K562 (cell line): ENCODE results near the gene JPH3. TPM values are rescaled to one million over a fixed set of nuclear protein-coding genes. Genes with fewer than 3 reads are reported as not detected.

Experiments
- EGR1 ChIP-seq: fragments of 450-650 bp; conservative IDR thresholded peaks from 2 replicates; pipeline ENCODE4 v1.6.1; 2017; ENCODE audit warnings: mild to moderate bottlenecking
- FOS ChIP-seq: IDR thresholded peaks from 3 replicates; pipeline ENCODE4 v1.6.1; 2011; ENCODE audit not compliant: insufficient read length; ENCODE audit errors: extremely low read depth
- HCFC1 ChIP-seq: IDR thresholded peaks from 2 replicates; pipeline ENCODE4 v1.6.1; 2012; ENCODE audit warnings: low read depth, low read length, improper control_type of control experiment
- HNRNPH1 ChIP-seq: fragments of 200-400 bp; formaldehyde crosslinking; optimal IDR thresholded peaks from 2 replicates; pipeline ENCODE3; 2017; ENCODE audit warnings: low read depth, mild to moderate bottlenecking, low read length, moderate library complexity
- KAT7 ChIP-seq: sonication (generic); formaldehyde crosslinking; IDR thresholded peaks from 2 replicates; pipeline ENCODE4 v1.8.0; 2022; ENCODE audit warnings: missing genetic modification reagents, mild to moderate bottlenecking, borderline replicate concordance
- PHB2 ChIP-seq: fragments of 450-650 bp; IDR thresholded peaks from 2 replicates; pipeline ENCODE4 v1.6.1; 2017; ENCODE audit warnings: low read depth
- RAD21 ChIP-seq, 2 experiments: fragments of 250-450 bp in 1 of 2; fragments of 450-650 bp in 1 of 2; sonication (Bioruptor Pico) in 1 of 2; formaldehyde crosslinking in 1 of 2; IDR thresholded peaks in 1 of 2; conservative IDR thresholded peaks in 1 of 2; 2 replicates each; pipeline versions ENCODE4 v1.4.0 to v1.8.0; 2020 to 2022; ENCODE audit warnings: mild to moderate bottlenecking in 2 of 2, moderate library complexity in 1 of 2
- RBBP5 ChIP-seq: fragments of 200-600 bp; sonication (generic); IDR thresholded peaks from 2 replicates; pipeline ENCODE4 v1.6.1; 2012; ENCODE audit warnings: borderline replicate concordance, mild to moderate bottlenecking, low read length, control low read depth, inconsistent platforms; ENCODE audit not compliant: insufficient read depth, poor library complexity, severe bottlenecking
- SREBF1 ChIP-seq: fragments of 150-350 bp; IDR thresholded peaks from 2 replicates; pipeline ENCODE4 v1.6.1; 2014; ENCODE audit warnings: antibody characterized with exemption, low read depth, low read length, borderline replicate concordance
- SRF ChIP-seq, 2 experiments: fragments of 250-450, 450-650 bp in 1 of 2; sonication (Bioruptor Pico) in 1 of 2; sonication (generic) in 1 of 2; formaldehyde crosslinking; IDR thresholded peaks; 2 replicates each; pipeline versions ENCODE4 v1.5.0 to v1.5.1; 2020 to 2022; ENCODE audit warnings: mild to moderate bottlenecking in 1 of 2, missing genetic modification reagents in 1 of 2
- ZC3H4 ChIP-seq: sonication (generic); formaldehyde crosslinking; IDR thresholded peaks from 2 replicates; pipeline ENCODE4 v1.9.0; 2021; ENCODE audit warnings: missing genetic modification reagents, borderline replicate concordance
- ZNF134 ChIP-seq: fragments of 250-450 bp; sonication (Bioruptor Pico); conservative IDR thresholded peaks from 2 replicates; pipeline ENCODE4 v1.4.0; 2020
- ZNF174 ChIP-seq: fragments of 250-450 bp; sonication (Bioruptor Pico); IDR thresholded peaks from 2 replicates; pipeline ENCODE4 v1.4.0; 2020; ENCODE audit warnings: mild to moderate bottlenecking
- ZNF561 ChIP-seq: fragments of 450-650 bp; formaldehyde crosslinking; conservative IDR thresholded peaks from 2 replicates; pipeline ENCODE4 v1.4.0; 2020; ENCODE audit warnings: mild to moderate bottlenecking, moderate library complexity
- polyA plus RNA-seq, 8 experiments: library from polyadenylated mRNA; depleted of rRNA in 4 of 8; stranded (reverse) in 5 of 8; unstranded in 3 of 8; fragments of >200 nt; fragmentation: Nextera tagmentation in 2 of 8; fragmentation: Illumina TruSeq in 1 of 8; extraction: Ambion mirVana in 2 of 8; extraction: Trizol in 1 of 8; gene quantifications; 2 replicates each; pipeline versions ENCODE4 v1.2.1 to v1.2.3, GENCODE V29; 2011 to 2014; ENCODE audit warnings: inconsistent platforms in 1 of 8, missing spikeins in 1 of 8
- total RNA-seq, 7 experiments: library from RNA; depleted of rRNA in 6 of 7; stranded (reverse); fragments of >200 nt in 6 of 7; fragmentation: Illumina TruSeq in 2 of 7; extraction: Trizol in 2 of 7; gene quantifications; 2 replicates each; pipeline versions ENCODE4 v1.2.1 to v1.2.3, GENCODE V29; 2011 to 2021; ENCODE audit warnings: low replicate concordance in 1 of 7
- TF ChIP-seq, protein P1 (sequence below): fragments of 450-650 bp; IDR thresholded peaks from 2 replicates; pipeline ENCODE4 v1.6.1; 2017; ENCODE audit warnings: antibody characterized with exemption, mild to moderate bottlenecking
- TF ChIP-seq, protein P2 (sequence below): sonication (generic); formaldehyde crosslinking; IDR thresholded peaks from 2 replicates; pipeline ENCODE4 v1.8.1; 2023; ENCODE audit warnings: mild to moderate bottlenecking, missing genetic modification reagents
- TF ChIP-seq, protein P3 (sequence below): sonication (generic); formaldehyde crosslinking; IDR thresholded peaks from 2 replicates; pipeline ENCODE4 v1.8.0; 2022; ENCODE audit warnings: missing genetic modification reagents, mild to moderate bottlenecking, moderate library complexity, borderline replicate concordance
- TF ChIP-seq, protein P4 (sequence below): IDR thresholded peaks from 3 replicates; pipeline ENCODE4 v1.6.1; 2011; ENCODE audit warnings: borderline replicate concordance, mild to moderate bottlenecking; ENCODE audit not compliant: insufficient read length, insufficient read depth

JPH3 gene
- total and polyA plus RNA-seq, 9 of the 15 experiments (the other 6 are each of a cell fraction or from before 2014, with no cell fraction given): 0.01 TPM; not detected in 8

DNA sequence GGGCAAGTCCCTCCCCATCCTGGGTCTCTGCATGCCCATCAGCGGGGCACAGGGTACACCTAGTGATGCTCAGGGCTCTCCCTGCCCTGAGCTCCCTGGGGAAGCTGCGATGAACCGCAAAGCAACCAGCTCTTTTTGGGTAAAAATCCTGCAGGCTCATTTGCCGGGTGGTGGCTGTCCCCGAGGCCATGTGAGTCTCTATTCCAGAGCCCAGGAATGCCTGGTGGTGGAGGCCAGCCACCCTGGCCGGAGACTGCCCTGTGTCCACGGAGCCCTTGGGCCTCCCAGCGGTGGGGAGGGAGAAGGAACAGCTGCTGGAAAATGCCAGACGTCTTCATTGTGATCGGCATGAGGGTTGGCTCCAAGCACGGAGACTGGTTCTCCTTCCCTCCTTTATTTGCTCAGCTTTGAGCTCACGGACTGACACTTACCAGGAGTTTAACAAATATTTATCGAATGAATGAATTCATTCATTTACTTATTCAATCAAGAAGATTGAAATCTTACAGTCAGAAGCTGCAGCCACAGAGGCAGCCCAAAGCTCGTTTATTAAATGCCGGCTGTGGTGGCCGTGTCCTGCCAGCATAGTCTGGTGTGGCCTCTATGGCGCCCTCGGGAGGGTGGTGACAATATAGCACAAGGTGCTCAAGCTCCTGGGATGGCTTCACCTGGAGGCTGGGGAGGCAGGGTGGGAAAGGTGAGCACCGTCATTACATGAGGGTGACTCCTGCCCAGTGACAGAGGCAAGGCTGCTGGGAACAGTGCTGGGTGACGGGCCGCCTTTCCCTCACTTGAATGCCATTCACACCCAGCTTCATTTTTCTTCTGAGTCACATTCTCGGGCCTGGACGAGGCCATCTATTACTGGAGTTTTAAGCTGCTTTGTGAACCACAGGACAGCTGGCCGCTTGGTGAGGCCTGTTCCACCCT is 31.1 kb upstream of the JPH3 start (continued):
- TF ChIP-seq, protein P1, sequence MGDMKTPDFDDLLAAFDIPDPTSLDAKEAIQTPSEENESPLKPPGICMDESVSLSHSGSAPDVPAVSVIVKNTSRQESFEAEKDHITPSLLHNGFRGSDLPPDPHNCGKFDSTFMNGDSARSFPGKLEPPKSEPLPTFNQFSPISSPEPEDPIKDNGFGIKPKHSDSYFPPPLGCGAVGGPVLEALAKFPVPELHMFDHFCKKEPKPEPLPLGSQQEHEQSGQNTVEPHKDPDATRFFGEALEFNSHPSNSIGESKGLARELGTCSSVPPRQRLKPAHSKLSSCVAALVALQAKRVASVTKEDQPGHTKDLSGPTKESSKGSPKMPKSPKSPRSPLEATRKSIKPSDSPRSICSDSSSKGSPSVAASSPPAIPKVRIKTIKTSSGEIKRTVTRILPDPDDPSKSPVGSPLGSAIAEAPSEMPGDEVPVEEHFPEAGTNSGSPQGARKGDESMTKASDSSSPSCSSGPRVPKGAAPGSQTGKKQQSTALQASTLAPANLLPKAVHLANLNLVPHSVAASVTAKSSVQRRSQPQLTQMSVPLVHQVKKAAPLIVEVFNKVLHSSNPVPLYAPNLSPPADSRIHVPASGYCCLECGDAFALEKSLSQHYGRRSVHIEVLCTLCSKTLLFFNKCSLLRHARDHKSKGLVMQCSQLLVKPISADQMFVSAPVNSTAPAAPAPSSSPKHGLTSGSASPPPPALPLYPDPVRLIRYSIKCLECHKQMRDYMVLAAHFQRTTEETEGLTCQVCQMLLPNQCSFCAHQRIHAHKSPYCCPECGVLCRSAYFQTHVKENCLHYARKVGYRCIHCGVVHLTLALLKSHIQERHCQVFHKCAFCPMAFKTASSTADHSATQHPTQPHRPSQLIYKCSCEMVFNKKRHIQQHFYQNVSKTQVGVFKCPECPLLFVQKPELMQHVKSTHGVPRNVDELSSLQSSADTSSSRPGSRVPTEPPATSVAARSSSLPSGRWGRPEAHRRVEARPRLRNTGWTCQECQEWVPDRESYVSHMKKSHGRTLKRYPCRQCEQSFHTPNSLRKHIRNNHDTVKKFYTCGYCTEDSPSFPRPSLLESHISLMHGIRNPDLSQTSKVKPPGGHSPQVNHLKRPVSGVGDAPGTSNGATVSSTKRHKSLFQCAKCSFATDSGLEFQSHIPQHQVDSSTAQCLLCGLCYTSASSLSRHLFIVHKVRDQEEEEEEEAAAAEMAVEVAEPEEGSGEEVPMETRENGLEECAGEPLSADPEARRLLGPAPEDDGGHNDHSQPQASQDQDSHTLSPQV: no peak
- TF ChIP-seq ZNF174 (CRISPR knock-in tag) (no peak), EGR1 (no peak), SREBF1 (no peak), ZNF134 (CRISPR knock-in tag) (no peak), ZNF561 (CRISPR knock-in tag) (no peak), KAT7 (CRISPR knock-in tag) (no peak), SRF (CRISPR knock-in tag; IDR thresholded peaks at IDR 0.05) (peak in 1 of 2 experiments; percentile 75; a peak in 1 of 4 replicates), HNRNPH1 (no peak), RAD21 (CRISPR knock-in tag; conservative IDR thresholded peaks at IDR 0.05 in 1 of 2, IDR thresholded peaks at IDR 0.05 in 1 of 2) (peak in 1 of 2 experiments; percentile 49; a peak in 2 of 4 replicates), RBBP5 (no peak), FOS (no peak), HCFC1 (no peak), PHB2 (no peak), ZC3H4 (CRISPR knock-in tag) (no peak)
- TF ChIP-seq, protein P2, sequence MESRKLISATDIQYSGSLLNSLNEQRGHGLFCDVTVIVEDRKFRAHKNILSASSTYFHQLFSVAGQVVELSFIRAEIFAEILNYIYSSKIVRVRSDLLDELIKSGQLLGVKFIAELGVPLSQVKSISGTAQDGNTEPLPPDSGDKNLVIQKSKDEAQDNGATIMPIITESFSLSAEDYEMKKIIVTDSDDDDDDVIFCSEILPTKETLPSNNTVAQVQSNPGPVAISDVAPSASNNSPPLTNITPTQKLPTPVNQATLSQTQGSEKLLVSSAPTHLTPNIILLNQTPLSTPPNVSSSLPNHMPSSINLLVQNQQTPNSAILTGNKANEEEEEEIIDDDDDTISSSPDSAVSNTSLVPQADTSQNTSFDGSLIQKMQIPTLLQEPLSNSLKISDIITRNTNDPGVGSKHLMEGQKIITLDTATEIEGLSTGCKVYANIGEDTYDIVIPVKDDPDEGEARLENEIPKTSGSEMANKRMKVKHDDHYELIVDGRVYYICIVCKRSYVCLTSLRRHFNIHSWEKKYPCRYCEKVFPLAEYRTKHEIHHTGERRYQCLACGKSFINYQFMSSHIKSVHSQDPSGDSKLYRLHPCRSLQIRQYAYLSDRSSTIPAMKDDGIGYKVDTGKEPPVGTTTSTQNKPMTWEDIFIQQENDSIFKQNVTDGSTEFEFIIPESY (CRISPR knock-in tag): no peak
- TF ChIP-seq, protein P3, sequence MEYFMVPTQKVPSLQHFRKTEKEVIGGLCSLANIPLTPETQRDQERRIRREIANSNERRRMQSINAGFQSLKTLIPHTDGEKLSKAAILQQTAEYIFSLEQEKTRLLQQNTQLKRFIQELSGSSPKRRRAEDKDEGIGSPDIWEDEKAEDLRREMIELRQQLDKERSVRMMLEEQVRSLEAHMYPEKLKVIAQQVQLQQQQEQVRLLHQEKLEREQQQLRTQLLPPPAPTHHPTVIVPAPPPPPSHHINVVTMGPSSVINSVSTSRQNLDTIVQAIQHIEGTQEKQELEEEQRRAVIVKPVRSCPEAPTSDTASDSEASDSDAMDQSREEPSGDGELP: peak; percentile 61; the same call in 1 of the 2 replicates
- TF ChIP-seq, protein P4, sequence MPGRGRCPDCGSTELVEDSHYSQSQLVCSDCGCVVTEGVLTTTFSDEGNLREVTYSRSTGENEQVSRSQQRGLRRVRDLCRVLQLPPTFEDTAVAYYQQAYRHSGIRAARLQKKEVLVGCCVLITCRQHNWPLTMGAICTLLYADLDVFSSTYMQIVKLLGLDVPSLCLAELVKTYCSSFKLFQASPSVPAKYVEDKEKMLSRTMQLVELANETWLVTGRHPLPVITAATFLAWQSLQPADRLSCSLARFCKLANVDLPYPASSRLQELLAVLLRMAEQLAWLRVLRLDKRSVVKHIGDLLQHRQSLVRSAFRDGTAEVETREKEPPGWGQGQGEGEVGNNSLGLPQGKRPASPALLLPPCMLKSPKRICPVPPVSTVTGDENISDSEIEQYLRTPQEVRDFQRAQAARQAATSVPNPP: no peak
